HepG2 (cell line): ENCODE measurements around the gene CD81. TPM values are rescaled to one million over a fixed set of nuclear protein-coding genes. Genes with fewer than 3 reads are reported as not detected.

ENCODE experiments used
- ATAC-seq: fragments of 200-7000 bp; cut with Tn5 transposase; 3 replicates; pipeline ENCODE4 v1.9.1; 2020; ENCODE audit warnings: mild to moderate bottlenecking, moderate library complexity
- BruUV-seq: library from RNA; stranded (reverse); fragments of 400-500 nt; replicated peaks from 2 replicates; lab custom pipeline; 2021; lab: Mats Ljungman, UMichigan
- CTCF ChIA-PET: fragments of 300-600 bp; formaldehyde crosslinking; extraction: SDS; loops from one replicate; lab custom pipeline; 2021; ENCODE audit warnings: low total read pairs, inconsistent platforms, low intra/inter-chr PET ratio; lab: Yijun Ruan, JAX
- POLR2A ChIA-PET: fragments of 350-600 bp; sonication (Branson Sonifier 250); formaldehyde crosslinking; loops from one replicate; lab custom pipeline; 2020; ENCODE audit warnings: antibody characterized with exemption, inconsistent platforms; lab: Yijun Ruan, JAX
- DNase-seq: peaks from one replicate; pipeline ENCODE4 v3.0.0-alpha.2; 2015; ENCODE audit warnings: low spot score
- FAIRE-seq: peaks from 3 replicates; lab custom pipeline; 2011; peaks lifted over from hg19 to GRCh38; lab: Jason Lieb, UNC
- H2AFZ ChIP-seq: one replicate; pipeline ENCODE4 v1.6.1; 2011; ENCODE audit warnings: low read length, inconsistent platforms
- H3K27ac ChIP-seq: fragments of 300-600 bp; 3 replicates; pipeline ENCODE4 v1.8.0; 2011; ENCODE audit warnings: mixed run types, mild to moderate bottlenecking, mixed read lengths, low read length, inconsistent platforms; ENCODE audit not compliant: insufficient read depth; ENCODE audit errors: extremely low read length
- H3K27me3 ChIP-seq, 2 experiments: fragments of 200-600 bp in 1 of 2; 2 replicates in 1 of 2; 3 replicates in 1 of 2; pipeline versions ENCODE4 v1.6.0 to v1.8.0; 2011; ENCODE audit warnings: low read length in 2 of 2, mild to moderate bottlenecking in 2 of 2, moderate library complexity in 2 of 2, inconsistent platforms in 1 of 2; ENCODE audit not compliant: insufficient read depth in 2 of 2, control insufficient read depth in 1 of 2
- H3K36me3 ChIP-seq, 2 experiments: fragments of 200-600 bp in 1 of 2; replicated peaks in 1 of 2; 2 replicates in 1 of 2; 3 replicates in 1 of 2; pipeline versions ENCODE4 v1.5.1 to v1.8.0; 2011; ENCODE audit warnings: low read length in 2 of 2, inconsistent platforms in 1 of 2; ENCODE audit not compliant: insufficient read depth in 2 of 2, control insufficient read depth in 1 of 2
- H3K4me1 ChIP-seq: 2 replicates; pipeline ENCODE4 v1.5.1; 2012; ENCODE audit warnings: low read length, inconsistent platforms; ENCODE audit not compliant: insufficient read depth
- H3K4me2 ChIP-seq: 2 replicates; pipeline ENCODE4 v1.6.0; 2011; ENCODE audit warnings: low read depth, low read length, inconsistent platforms
- H3K4me3 ChIP-seq, 3 experiments: fragments of 200-600 bp in 1 of 3; sonication (generic), shearing (Covaris generic) in 1 of 3; replicated peaks in 1 of 3; 2 replicates each; pipeline ENCODE4 v1.5.1; 2011 to 2016; ENCODE audit warnings: low read length in 3 of 3, inconsistent platforms in 2 of 3, low read depth in 2 of 3, mild to moderate bottlenecking in 2 of 3, control low read depth in 1 of 3, mixed read lengths in 1 of 3; ENCODE audit not compliant: insufficient read depth in 1 of 3
- H3K79me2 ChIP-seq: one replicate; pipeline ENCODE4 v1.6.1; 2011; ENCODE audit warnings: low read length, inconsistent platforms; ENCODE audit not compliant: insufficient read depth
- H3K9ac ChIP-seq: 2 replicates; pipeline ENCODE4 v1.6.0; 2011; ENCODE audit warnings: mild to moderate bottlenecking, low read depth, low read length, inconsistent platforms; ENCODE audit not compliant: insufficient read depth
- H3K9me3 ChIP-seq: 2 replicates; pipeline ENCODE4 v1.5.1; 2012; ENCODE audit warnings: mild to moderate bottlenecking, low read length
- H4K20me1 ChIP-seq: 2 replicates; pipeline ENCODE4 v1.6.0; 2011; ENCODE audit warnings: inconsistent platforms, mild to moderate bottlenecking, low read length, moderate library complexity; ENCODE audit not compliant: insufficient read depth
- MAFK ChIP-seq, 2 experiments: IDR thresholded peaks in 1 of 2; conservative IDR thresholded peaks in 1 of 2; 2 replicates each; pipeline ENCODE4 v1.6.1; 2011; ENCODE audit warnings: improper control_type of control experiment in 2 of 2, low read length in 2 of 2
- SUZ12 ChIP-seq: fragments of 150-350 bp; IDR thresholded peaks from 2 replicates; pipeline ENCODE4 v1.6.1; 2014; ENCODE audit warnings: low read depth, low read length
- ZMAT3 ChIP-seq: sonication (generic); formaldehyde crosslinking; conservative IDR thresholded peaks from 2 replicates; pipeline ENCODE4 v1.7.0; 2021; ENCODE audit warnings: missing genetic modification reagents
- ZMYM2 ChIP-seq: sonication (generic); formaldehyde crosslinking; IDR thresholded peaks from 2 replicates; pipeline ENCODE4 v1.8.0; 2022; ENCODE audit warnings: mild to moderate bottlenecking, missing genetic modification reagents
- ZNF563 ChIP-seq: sonication (generic); formaldehyde crosslinking; IDR thresholded peaks from 2 replicates; pipeline ENCODE4 v1.8.0; 2022; ENCODE audit warnings: mild to moderate bottlenecking, moderate library complexity, missing genetic modification reagents
- ZNF616 ChIP-seq: sonication (generic); formaldehyde crosslinking; IDR thresholded peaks from 2 replicates; pipeline ENCODE4 v1.5.0; 2020; ENCODE audit warnings: low read depth, mild to moderate bottlenecking, missing genetic modification reagents
- ZNF670 ChIP-seq: sonication (generic); formaldehyde crosslinking; IDR thresholded peaks from 2 replicates; pipeline ENCODE4 v1.8.0; 2022; ENCODE audit warnings: mild to moderate bottlenecking, missing genetic modification reagents, borderline replicate concordance
- WGBS: methylation state at CpG from one replicate; pipeline ENCODE4 v1.1.6; 2017; ENCODE audit warnings: low lambda C conversion rate; 5-methylcytosine and 5-hydroxymethylcytosine counted together
- in situ Hi-C: cut with HindIII; loops from 2 replicates; pipeline ENCODE4 v1.10.0; 2017; ENCODE audit warnings: low pct_unique_long_range_greater_than_20kb; ENCODE audit not compliant: extremely low pct_ligation_motif_present
- intact Hi-C: fragments of 100-400 bp; cut with micrococcal nuclease; formaldehyde crosslinking; loops from one replicate; pipeline ENCODE4 v1.10.0; 2022; ENCODE audit not compliant: unreplicated experiment
- polyA plus RNA-seq, 8 experiments: library from polyadenylated mRNA; depleted of rRNA in 3 of 8; stranded (reverse) in 7 of 8; unstranded in 1 of 8; fragments of >200 nt; fragmentation: Illumina TruSeq in 4 of 8; extraction: Trizol in 4 of 8; gene quantifications; 2 replicates each; pipeline versions ENCODE4 v1.2.1 to v1.2.3, GENCODE V29; 2011 to 2016; ENCODE audit warnings: low read depth in 4 of 8, missing spikeins in 1 of 8, mixed read lengths in 1 of 8; ENCODE audit not compliant: insufficient read depth in 1 of 8
- total RNA-seq, 5 experiments: library from RNA; depleted of rRNA; stranded (reverse); fragments of >200 nt; fragmentation: Illumina TruSeq; extraction: Trizol; gene quantifications; 2 replicates each; pipeline ENCODE4 v1.2.3, GENCODE V29; 2016; ENCODE audit warnings: low read depth in 1 of 5
- TF ChIP-seq, protein P1 (sequence below): fragments of 450-650 bp; IDR thresholded peaks from 2 replicates; pipeline ENCODE4 v1.6.1; 2017
- TF ChIP-seq, protein P2 (sequence below): sonication (generic); formaldehyde crosslinking; IDR thresholded peaks from 2 replicates; pipeline ENCODE4 v1.8.1; 2023; ENCODE audit warnings: mild to moderate bottlenecking, inconsistent platforms, moderate library complexity, missing genetic modification reagents, borderline replicate concordance
- TF ChIP-seq, protein P3 (sequence below): sonication (generic); formaldehyde crosslinking; IDR thresholded peaks from 2 replicates; pipeline ENCODE4 v1.4.0; 2020; ENCODE audit warnings: mild to moderate bottlenecking, missing genetic modification reagents
- TF ChIP-seq, protein P4 (sequence below): sonication (generic); formaldehyde crosslinking; IDR thresholded peaks from 2 replicates; pipeline ENCODE4 v1.5.1; 2020; ENCODE audit warnings: mild to moderate bottlenecking, missing genetic modification reagents, borderline replicate concordance
- TF ChIP-seq, protein P5 (sequence below): sonication (generic); formaldehyde crosslinking; IDR thresholded peaks from 2 replicates; pipeline ENCODE4 v1.8.1; 2023; ENCODE audit warnings: mild to moderate bottlenecking, missing genetic modification reagents

CD81 gene
- total and polyA plus RNA-seq, 2 of the 13 experiments (the other 11 are each of a cell fraction or from before 2014, with no cell fraction given) = not detected

DNA sequence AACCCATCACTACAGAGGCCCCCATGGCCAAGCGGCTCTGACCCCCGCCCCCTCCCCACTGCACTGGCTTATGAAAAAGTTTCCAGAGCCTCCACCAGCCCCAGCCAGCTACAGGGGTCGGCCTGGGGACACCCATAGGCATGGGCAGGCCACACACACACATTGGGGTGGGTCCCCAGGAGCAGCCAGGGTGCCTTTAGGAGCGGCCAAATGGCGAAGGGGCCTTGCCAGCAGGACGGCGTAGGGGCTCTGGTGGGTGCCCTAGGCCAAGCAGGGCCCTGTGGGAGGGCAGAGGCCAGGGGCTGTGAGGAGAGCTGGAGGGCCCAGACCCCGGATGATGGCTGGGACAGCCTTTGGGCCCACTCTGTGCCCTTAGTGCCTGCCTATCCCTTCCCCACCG lies 33.5 kb downstream of the CD81 start:
- Histone ChIP-seq H3K27ac (no peak overlapping the region), H3K4me3 (peak overlapping the region in 1 of 3 experiments; percentile 66; a peak in 2 of 6 replicates), H3K27me3 (no peaks in the 10 kb centered on the region; a peak in 1 of 5 replicates), H3K79me2 (no peaks in the 10 kb centered on the region), H3K9ac (no peak overlapping the region), H2AFZ (no peak overlapping the region), H3K4me1 (peaks cover 58% of the 10 kb centered on the region), H4K20me1 (no peaks in the 10 kb centered on the region), H3K9me3 (no peaks in the 10 kb centered on the region), H3K36me3 (no peaks in the 10 kb centered on the region), H3K4me2 (peak overlapping the region; percentile 84; the same call in 1 of the 2 replicates)
- in situ Hi-C loops = no loop called here
- ATAC-seq (peak; percentile 3), FAIRE-seq (no peak), DNase-seq (no peak)
- WGBS = 100% methylated on average over 1 of the region's 9 CpGs
- CTCF ChIA-PET = no interaction called here
- POLR2A ChIA-PET = interaction anchor here (1.1 to 5.7 kb wide), 2 partner anchors 10 kb away, joined by 3 to 49 read pairs; partner anchors contain the start of gene TSSC4
- no TSS peak for BruUV-seq
- intact Hi-C loops = no loop called here
- TF ChIP-seq MAFK (conservative IDR thresholded peaks at IDR 0.05 in 1 of 2, IDR thresholded peaks at IDR 0.05 in 1 of 2; ENCODE audit: low read length in 2 of 2) (no peak), ZNF616 (CRISPR knock-in tag) (no peak), ZMYM2 (CRISPR knock-in tag) (no peak), ZNF563 (CRISPR knock-in tag) (no peak), ZNF670 (CRISPR knock-in tag) (no peak), SUZ12 (no peak), ZMAT3 (CRISPR knock-in tag) (0 out of 2 replicates have a peak, but pooled peaks have one; percentile 6)
- TF ChIP-seq, protein P1, sequence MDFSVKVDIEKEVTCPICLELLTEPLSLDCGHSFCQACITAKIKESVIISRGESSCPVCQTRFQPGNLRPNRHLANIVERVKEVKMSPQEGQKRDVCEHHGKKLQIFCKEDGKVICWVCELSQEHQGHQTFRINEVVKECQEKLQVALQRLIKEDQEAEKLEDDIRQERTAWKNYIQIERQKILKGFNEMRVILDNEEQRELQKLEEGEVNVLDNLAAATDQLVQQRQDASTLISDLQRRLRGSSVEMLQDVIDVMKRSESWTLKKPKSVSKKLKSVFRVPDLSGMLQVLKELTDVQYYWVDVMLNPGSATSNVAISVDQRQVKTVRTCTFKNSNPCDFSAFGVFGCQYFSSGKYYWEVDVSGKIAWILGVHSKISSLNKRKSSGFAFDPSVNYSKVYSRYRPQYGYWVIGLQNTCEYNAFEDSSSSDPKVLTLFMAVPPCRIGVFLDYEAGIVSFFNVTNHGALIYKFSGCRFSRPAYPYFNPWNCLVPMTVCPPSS = no peak
- TF ChIP-seq, protein P2, sequence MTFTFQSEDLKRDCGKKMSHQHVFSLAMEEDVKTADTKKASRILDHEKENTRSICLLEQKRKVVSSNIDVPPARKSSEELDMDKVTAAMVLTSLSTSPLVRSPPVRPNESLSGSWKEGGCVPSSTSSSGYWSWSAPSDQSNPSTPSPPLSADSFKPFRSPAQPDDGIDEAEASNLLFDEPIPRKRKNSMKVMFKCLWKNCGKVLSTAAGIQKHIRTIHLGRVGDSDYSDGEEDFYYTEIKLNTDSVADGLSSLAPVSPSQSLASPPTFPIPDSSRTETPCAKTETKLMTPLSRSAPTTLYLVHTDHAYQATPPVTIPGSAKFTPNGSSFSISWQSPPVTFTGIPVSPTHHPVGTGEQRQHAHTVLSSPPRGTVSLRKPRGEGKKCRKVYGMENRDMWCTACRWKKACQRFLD (CRISPR knock-in tag) = no peak
- TF ChIP-seq, protein P3, sequence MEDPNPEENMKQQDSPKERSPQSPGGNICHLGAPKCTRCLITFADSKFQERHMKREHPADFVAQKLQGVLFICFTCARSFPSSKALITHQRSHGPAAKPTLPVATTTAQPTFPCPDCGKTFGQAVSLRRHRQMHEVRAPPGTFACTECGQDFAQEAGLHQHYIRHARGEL (CRISPR knock-in tag) = no peak
- TF ChIP-seq, protein P4, sequence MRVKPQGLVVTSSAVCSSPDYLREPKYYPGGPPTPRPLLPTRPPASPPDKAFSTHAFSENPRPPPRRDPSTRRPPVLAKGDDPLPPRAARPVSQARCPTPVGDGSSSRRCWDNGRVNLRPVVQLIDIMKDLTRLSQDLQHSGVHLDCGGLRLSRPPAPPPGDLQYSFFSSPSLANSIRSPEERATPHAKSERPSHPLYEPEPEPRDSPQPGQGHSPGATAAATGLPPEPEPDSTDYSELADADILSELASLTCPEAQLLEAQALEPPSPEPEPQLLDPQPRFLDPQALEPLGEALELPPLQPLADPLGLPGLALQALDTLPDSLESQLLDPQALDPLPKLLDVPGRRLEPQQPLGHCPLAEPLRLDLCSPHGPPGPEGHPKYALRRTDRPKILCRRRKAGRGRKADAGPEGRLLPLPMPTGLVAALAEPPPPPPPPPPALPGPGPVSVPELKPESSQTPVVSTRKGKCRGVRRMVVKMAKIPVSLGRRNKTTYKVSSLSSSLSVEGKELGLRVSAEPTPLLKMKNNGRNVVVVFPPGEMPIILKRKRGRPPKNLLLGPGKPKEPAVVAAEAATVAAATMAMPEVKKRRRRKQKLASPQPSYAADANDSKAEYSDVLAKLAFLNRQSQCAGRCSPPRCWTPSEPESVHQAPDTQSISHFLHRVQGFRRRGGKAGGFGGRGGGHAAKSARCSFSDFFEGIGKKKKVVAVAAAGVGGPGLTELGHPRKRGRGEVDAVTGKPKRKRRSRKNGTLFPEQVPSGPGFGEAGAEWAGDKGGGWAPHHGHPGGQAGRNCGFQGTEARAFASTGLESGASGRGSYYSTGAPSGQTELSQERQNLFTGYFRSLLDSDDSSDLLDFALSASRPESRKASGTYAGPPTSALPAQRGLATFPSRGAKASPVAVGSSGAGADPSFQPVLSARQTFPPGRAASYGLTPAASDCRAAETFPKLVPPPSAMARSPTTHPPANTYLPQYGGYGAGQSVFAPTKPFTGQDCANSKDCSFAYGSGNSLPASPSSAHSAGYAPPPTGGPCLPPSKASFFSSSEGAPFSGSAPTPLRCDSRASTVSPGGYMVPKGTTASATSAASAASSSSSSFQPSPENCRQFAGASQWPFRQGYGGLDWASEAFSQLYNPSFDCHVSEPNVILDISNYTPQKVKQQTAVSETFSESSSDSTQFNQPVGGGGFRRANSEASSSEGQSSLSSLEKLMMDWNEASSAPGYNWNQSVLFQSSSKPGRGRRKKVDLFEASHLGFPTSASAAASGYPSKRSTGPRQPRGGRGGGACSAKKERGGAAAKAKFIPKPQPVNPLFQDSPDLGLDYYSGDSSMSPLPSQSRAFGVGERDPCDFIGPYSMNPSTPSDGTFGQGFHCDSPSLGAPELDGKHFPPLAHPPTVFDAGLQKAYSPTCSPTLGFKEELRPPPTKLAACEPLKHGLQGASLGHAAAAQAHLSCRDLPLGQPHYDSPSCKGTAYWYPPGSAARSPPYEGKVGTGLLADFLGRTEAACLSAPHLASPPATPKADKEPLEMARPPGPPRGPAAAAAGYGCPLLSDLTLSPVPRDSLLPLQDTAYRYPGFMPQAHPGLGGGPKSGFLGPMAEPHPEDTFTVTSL (CRISPR knock-in tag) = peak; percentile 33; the same call in 1 of the 2 replicates
- TF ChIP-seq, protein P5, sequence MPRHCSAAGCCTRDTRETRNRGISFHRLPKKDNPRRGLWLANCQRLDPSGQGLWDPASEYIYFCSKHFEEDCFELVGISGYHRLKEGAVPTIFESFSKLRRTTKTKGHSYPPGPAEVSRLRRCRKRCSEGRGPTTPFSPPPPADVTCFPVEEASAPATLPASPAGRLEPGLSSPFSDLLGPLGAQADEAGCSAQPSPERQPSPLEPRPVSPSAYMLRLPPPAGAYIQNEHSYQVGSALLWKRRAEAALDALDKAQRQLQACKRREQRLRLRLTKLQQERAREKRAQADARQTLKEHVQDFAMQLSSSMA = no peak
